HG03469 (cell line): Measurements from ENCODE around the gene EFNA2.
"Not testable (repeated sequence)": the region's sequence is repeated elsewhere in the genome, so short reads cannot be mapped to it uniquely, and the experiment has no call there.

Experiments used
- ATAC-seq: cut with Tn5 transposase; IDR thresholded peaks from one replicate; pipeline ENCODE4 v1.9.1; 2021; ENCODE audit warnings: mild to moderate bottlenecking, moderate library complexity, moderate number of reproducible peaks; ENCODE audit not compliant: unreplicated experiment

Gene EFNA2

GRCh38 chr19:1295169-1296012 is 9.7 kb downstream of the EFNA2 start:
- no peak for ATAC-seq

GRCh38 chr19:1296078-1296477 is 10.4 kb downstream of the EFNA2 start:
- no peak for ATAC-seq

GRCh38 chr19:1296575-1297271 is 11.1 kb downstream of the EFNA2 start:
- ATAC-seq: no peak

GRCh38 chr19:1298235-1298634 is 12.6 kb downstream of the EFNA2 start:
- ATAC-seq: no peak

- no peak for ATAC-seq
These were observed 14.1 kb downstream of the EFNA2 start for GRCh38 chr19:1299801-1300200.

GRCh38 chr19:1300744-1301490 is 15.2 kb downstream of the EFNA2 start:
- no peak for ATAC-seq

GRCh38 chr19:1302533-1303239 is 17.0 kb downstream of the EFNA2 start:
- no peak for ATAC-seq

- no peak for ATAC-seq
These were observed 18.7 kb downstream of the EFNA2 start for GRCh38 chr19:1304197-1304924.

- not testable (repeated sequence) for ATAC-seq
These were observed 19.7 kb downstream of the EFNA2 start for GRCh38 chr19:1305354-1305753.

- ATAC-seq: no peak
These were observed 21.6 kb downstream of the EFNA2 start for GRCh38 chr19:1307320-1307719.

- no peak for ATAC-seq
These were observed 22.2 kb downstream of the EFNA2 start for GRCh38 chr19:1307755-1308303.

GRCh38 chr19:1308718-1309117 is 23.0 kb downstream of the EFNA2 start:
- ATAC-seq: no peak

GRCh38 chr19:1309977-1310852 is 24.5 kb downstream of the EFNA2 start:
- ATAC-seq: no peak

GRCh38 chr19:1310853-1311180 is 25.1 kb downstream of the EFNA2 start:
- no peak for ATAC-seq

GRCh38 chr19:1311543-1312091 is 25.9 kb downstream of the EFNA2 start:
- ATAC-seq: no peak

GRCh38 chr19:1312767-1313694 is 27.4 kb downstream of the EFNA2 start:
- ATAC-seq: no peak

GRCh38 chr19:1313695-1314613 is 28.3 kb downstream of the EFNA2 start:
- no peak for ATAC-seq
